HG03103 (cell line): ENCODE data around the gene OR2T6.
"Not testable (repeated sequence)": the region's sequence is repeated elsewhere in the genome, so short reads cannot be mapped to it uniquely, and the experiment has no call there.

ENCODE experiments used
- ATAC-seq: cut with Tn5 transposase; IDR thresholded peaks from one replicate; pipeline ENCODE4 v1.9.1; 2021; ENCODE audit warnings: low read depth; ENCODE audit not compliant: unreplicated experiment

Gene OR2T6

GRCh38 chr1:248431683-248432082, 56.1 kb downstream of the OR2T6 start:
- not testable (repeated sequence) for ATAC-seq

GRCh38 chr1:248432201-248432600, 56.7 kb downstream of the OR2T6 start:
- ATAC-seq = not testable (repeated sequence)

GRCh38 chr1:248433811-248434415, 58.4 kb downstream of the OR2T6 start:
- not testable (repeated sequence) for ATAC-seq

GRCh38 chr1:248434913-248435312, 59.4 kb downstream of the OR2T6 start:
- ATAC-seq = not testable (repeated sequence)

- ATAC-seq = peak; percentile 54
These were observed 60.8 kb downstream of the OR2T6 start for GRCh38 chr1:248436303-248436702.

GRCh38 chr1:248438668-248439067, 63.1 kb downstream of the OR2T6 start:
- not testable (repeated sequence) for ATAC-seq

GRCh38 chr1:248439283-248439682, 63.7 kb downstream of the OR2T6 start:
- not testable (repeated sequence) for ATAC-seq
